Measurements from ENCODE around the gene RPS6KL1.
"Not testable (repeated sequence)": the region's sequence is repeated elsewhere in the genome, so short reads cannot be mapped to it uniquely, and the experiment has no call there.

Gene RPS6KL1

DNA sequence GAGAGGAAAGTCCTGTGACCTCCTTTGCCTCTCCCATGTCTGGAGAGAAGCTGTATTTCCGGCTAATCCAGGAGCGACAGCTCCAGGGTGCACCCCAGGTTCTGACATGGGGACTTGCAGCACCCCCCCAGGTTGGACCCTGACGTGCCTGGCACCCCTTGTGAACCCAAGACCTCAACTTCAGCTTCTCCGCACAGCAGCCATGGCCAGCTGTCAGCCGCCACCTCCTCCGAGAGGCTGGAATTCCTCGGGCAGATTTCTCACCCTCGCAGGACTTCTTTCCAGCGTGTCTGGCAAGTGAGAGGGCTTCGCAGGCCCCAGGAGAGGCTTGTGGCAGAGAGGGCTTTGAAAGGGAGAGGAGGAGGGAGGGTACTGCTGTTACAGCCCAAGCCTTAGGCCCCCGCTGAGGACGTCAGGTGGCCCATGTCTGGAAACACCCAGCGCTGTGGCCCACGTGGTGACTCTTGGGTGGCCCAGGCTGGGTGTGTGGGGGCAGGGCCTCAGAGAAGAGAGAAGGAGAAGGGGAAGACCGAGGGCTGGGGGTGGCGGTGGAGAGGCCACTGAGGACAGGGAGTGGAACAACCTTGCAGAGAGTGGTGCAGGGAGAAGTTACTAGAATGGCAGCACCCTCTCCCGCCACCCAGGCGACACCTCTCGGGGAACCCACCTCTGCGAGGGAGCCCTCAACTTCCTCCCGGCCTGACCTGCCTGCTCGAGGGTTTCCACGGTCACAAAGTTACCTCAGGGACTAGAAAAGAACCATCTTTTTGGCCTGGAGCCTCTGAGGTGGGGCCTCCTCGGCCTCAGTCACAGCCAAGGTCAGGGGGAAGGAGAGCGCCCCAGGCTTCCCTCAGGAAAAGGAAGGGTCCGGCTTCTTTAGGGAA, 11.7 kb upstream of the RPS6KL1 start:
- DNase-seq = no peak

DNA sequence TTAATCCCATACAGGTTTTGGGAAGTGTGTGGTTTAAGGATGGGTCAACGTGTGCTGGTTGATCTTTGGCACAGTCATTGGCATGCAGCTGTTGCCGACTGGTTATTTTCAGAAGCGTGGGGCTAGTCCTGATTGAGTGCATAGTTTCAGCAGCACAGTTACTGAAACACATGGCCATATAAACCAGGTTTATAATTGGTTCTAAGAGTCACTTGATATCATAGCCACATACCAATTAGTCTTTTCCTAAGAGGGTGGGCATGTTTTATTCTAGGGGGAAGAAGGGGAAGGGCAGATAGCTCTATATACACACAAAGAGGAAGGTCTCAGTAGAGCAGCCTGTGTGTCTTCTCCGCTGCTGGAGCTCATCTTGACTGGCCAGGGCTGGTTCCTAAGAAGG, 11.0 kb upstream of the RPS6KL1 start:
- DNase-seq = no peak

DNA sequence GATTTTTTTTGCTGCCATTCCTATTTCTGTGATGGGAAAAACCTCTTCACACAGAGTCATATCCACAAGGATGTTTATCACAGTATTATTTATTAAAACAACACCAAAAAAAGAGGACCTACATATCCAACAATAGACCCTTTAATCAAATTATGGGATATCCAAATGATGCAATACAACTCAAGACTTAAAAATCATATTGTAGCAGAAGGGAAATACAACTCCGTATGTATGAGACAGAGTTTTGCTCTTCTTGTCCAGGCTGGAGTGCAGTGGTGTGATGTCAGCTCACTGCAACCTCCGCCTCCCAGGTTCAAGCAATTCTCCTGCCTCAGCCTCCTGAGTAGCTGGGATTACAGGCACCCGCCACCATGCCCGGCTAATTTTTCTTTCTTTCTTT, 9.9 kb upstream of the RPS6KL1 start:
- not testable (repeated sequence) for DNase-seq

DNA sequence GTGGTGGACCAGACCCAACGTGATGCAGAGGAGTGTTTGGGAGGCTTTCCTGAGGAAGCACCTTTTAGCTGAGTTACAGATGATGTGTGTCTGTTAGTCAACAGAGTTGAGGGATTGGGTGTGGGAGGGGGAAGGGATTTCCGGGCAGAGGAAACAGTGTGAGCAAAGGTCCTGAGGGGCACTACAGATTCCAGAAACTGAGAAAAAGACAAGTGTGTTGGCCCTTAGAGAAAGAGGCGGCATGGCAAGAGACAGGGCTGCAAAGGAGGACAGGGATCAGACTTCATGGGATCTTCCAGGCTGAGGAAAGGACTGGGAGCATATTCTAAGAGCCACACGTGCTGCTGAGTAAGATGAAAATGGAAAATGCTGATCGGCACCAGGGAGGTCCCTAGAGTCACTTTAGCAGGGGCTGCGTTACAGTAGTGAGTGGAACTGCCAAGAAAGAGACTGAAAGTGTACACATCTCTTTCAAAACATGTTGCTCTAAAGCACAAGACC, 9.4 kb upstream of the RPS6KL1 start:
- DNase-seq = no peak

DNA sequence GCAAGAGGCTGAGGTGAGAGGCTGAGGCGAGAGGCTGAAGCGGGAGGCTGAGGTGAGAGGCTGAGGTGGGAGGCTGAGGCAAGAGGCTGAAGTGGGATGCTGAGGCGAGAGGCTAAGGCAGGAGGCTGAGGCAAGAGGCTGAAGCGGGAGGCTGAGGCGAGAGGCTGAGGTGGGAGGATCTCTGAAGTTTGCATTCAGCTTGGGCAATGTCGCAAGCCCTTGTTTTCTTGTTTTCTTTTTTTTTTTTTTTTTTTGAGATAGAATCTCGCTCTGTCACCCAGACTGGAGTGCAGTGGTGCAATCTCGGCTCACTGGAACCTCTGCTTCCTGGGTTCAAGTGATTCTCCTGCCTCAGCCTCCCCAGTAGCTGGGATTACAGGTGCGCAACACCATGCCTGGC, 8.7 kb upstream of the RPS6KL1 start:
- DNase-seq = not testable (repeated sequence)

DNA sequence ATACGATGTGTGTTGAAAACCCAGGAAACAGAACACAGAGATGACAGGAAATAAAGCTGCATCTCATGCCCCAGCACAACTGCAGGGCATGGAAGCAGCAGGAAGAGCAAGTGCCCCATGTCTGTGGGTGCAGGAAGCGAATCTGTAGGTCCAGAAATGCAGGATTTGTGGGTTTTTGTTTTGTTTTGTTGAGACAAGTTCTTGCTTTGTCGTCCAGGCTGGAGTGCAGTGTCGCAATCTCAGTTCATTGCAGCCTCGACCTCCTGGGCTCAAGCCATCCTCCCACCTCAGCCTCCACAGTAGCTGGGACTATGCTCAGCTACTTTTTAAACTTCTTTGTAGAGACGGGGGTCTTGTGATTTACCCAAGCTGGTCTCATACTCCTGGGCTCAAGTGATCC, 6.2 kb upstream of the RPS6KL1 start:
- no peak for DNase-seq

DNA sequence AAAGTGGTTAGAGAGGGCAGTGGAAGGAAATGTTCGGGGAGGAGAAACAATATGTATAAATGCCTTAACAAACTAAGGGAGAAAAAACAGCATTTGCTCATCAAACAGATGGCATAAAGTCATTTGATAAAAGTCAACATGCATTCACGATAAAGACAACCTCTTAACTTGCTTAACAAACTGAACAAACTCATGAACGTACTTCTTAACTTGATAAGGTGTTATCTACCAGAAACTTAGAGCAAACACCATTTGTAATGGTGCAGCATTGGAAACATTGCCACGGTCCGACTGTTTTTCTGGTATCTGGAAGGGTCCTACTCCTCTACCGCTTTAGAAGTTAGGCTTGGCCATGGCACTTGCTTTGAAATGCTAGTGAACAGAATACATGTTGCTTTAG, 4.2 kb upstream of the RPS6KL1 start:
- no peak for DNase-seq

DNA sequence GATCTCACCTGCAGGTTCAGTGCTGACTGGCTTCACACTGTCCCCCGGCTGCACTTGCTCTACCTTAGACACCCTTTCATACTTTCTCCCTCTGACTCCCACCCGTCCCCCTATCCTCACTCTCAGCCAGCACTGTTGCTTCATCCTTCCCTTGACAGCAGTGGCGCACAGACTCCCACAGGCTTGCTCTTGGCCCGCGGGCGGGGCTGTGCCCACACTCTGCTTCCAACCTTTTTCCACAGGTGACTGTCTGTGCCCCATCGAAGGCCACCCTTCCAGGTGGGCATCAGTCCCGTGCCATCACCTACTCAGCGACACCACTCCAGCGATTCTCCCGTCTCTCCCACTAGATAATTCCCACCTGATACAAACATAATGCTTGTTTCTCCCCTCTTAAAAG, 1.0 kb upstream of the RPS6KL1 start:
- no peak for DNase-seq

DNA sequence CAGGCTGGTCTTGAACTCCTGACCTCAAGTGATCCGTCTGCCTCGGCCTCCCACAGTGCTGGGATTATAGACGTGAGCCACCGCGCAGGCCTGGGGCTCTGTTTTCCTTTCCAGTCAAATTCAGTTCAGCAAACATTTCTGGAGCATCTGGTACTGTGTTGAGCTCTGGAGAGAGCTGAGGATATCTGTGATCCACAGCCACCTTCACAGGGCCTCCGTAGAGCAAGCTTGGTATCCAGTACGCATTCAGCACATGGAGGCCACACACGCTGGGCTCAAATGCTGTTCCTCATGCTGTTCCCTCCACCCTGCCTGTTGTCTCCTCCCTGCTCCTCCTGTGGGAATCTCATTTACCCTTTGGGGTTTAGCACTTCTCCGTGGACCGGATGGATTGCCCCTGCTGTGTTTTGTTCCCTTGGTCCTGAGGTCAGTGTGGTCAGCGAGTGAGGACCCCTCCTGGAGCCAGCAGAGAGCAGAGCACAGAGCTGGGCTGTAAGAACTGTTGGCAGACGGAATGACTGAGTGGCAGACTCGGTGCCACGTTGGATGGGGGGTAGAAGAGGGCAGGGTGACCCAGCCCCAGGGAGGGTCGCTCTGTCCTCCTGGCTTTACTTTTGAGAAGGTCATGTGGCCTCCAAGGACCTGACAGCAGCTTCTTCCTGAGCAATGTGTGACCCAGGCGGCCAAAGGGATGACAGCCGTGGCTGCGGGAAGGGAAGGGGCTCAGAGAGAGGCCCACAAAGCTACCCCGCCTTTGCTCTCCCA, 891 bp downstream of the RPS6KL1 start:
- DNase-seq = no peak

DNA sequence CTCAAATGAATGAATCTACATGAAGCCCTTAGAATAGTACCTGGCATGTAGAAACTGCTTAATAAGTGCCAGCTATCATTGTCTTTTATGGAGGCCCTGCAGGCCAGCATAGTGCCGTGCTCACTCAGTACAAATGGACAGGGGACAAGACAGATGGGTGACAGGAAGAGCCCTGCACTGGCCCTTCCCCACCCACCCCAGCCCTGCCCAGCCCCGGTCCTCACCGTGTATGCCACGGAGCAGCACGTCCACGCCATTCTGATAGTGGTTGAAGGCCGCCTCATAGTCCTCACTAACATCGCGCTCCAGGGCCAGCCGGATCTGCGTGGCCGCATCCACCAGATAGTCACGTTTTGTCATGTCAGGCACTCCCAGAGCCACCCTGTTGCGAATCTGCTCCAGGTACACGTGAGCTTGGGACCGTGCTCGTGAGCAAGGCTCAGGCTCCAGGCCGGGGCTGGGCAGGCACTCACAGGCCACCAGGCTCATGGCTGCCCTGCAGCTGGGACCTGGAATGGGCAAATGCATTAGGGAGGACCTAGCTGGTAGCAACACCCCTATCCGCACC, 1.9 kb downstream of the RPS6KL1 start:
- DNase-seq = no peak

DNA sequence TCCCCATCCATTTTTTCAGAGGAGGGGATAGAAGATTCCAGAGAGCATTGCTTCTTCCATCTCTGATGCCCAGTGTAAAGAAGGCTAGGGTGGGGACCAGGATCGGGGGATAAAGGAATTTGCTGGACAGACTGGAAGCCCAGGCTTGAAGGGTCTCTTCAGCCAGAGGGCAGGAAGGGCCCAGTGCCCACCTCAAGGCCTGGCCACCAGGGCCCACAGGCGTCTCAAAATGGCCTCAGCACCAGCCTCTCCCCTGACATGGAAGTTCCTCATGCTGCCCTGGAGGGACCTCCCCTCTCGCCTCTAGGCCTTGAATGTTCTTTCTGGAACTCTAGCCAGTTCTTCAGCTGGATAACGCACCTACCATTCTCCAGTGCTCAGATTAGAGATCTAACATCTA, 2.8 kb downstream of the RPS6KL1 start:
- no peak for DNase-seq

DNA sequence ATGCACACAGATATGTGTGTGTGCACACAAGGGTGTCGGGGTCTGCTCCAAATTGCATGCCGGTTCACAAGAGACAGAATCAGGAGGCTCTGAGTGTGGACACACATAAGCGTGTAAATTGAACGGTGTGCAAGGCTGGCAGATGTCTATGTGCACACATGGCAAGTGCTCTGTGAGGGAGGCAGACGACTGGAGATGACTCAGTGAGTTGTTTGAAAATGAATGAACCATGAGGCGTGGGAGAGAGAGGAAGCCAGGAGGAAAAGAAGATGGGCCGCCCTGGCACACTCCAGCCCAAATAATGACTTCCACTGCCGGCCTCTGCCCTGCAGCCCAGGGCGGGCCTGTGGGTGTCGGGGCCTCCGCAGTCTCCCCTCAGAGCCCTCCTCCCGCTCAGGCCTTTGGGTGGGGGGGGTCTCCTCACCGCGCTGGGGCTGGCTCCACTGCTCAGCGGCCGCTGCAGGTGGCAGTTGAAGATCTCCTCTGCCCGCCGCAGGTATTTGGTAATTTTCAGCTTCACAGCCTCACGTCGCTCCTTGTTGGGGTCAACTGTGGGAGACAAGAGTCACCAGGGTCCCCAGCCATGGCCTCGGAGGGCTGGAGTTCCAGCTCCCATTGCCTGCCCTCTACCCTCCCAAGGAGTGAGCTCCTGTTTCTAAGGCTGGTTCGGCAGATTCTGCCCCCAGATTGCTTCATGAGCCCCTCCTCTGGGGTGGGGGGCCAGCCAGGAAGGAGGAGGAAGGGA, 3.5 kb downstream of the RPS6KL1 start:
- DNase-seq = no peak

DNA sequence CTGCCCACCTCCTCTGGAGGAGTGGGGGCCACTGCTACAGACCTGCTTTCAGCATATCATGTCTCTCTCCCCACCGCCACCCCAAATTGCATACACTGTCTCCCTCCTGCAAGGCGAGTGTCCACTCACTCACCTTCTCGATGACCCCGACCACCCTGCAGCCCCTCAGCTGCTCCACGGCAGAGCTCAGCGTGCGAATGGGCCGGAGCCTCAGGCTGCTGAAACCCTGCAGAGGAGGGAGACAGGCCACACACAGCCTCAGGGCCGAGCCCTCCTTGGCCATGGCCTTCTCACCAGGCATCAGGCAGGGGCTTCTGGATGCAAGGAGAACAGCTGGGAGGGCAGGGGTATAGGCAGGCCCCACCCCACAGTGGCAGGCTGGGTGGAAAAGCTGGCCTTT, 4.7 kb downstream of the RPS6KL1 start:
- no peak for DNase-seq

DNA sequence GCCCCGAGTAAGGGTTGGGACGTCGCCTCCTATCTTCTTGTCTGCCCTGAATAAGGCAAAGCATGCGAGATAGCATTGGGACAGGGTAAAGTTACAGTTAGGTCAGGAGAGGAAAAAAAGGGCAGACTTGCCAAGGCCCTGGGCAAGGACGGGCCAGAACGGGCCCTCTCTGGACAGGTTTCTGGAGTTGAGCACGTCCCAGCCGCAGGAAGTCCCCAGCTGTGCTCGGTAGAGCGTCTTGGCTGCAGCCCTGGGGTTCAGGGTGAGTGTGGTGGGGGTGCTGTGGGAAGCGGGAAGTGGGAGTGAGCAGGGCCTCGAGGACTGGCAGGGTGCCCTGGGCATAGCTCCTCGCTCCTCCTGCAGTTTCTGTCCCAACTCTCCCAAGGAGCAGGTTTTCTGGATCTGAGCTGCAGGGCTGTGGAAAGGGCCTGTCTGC, 5.4 kb downstream of the RPS6KL1 start:
- DNase-seq = no peak

DNA sequence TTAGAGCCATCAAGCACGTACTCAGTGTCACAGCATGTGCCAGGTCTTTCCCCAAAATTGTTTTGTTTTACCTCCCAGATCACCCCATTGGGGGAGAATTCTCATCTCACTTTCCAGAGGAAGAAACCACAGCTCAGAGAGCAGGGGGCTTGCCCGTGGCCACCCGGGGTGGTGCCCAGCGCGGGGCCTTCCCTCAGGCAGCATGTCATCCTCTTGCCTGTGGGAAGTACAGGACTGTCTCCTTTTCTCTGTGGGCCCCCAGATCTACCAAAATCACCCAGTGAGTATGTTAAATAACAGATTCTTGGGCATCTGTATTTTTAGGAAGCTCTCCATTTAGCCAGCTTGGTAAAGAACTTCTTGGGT, 5.9 kb downstream of the RPS6KL1 start:
- no peak for DNase-seq

DNA sequence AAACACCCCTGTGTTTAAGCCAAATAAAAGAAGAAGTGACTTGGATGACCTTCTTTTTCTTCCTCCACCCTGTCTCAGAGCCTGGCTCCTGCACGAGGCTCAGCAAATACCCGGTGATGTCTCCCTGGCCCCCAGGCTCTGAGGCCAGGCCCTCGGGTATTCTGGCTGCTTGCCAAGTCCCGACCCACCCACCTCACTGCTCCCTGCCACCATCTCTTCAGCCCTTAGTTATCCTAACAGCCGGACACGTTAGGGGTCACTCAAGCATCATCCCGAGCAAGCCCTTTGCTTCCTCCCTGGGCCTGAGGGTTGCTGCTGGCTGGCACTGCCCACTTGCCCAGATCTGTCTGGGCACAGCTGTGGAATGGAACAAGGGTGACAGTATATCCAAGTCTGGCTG, 7.2 kb downstream of the RPS6KL1 start:
- DNase-seq = no peak

DNA sequence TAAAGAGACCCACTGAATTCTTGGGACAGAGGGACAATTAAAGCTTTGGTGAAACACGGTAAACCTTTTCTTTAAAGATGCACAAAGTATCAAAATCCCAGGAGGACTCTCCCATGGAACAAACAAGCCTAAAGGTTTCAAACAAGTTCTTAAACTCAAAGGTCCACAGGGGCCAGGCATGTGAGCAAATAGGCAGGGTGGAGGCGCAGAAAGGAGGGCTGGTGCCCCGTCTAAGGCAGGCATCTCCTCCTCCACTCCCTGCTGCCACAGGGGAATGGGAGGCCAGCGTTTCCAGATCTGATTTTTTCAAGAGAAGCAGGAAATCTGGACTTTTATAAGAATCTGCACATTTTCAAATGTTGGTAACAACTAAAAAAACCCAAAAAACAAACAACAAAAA, 7.6 kb downstream of the RPS6KL1 start:
- no peak for DNase-seq

DNA sequence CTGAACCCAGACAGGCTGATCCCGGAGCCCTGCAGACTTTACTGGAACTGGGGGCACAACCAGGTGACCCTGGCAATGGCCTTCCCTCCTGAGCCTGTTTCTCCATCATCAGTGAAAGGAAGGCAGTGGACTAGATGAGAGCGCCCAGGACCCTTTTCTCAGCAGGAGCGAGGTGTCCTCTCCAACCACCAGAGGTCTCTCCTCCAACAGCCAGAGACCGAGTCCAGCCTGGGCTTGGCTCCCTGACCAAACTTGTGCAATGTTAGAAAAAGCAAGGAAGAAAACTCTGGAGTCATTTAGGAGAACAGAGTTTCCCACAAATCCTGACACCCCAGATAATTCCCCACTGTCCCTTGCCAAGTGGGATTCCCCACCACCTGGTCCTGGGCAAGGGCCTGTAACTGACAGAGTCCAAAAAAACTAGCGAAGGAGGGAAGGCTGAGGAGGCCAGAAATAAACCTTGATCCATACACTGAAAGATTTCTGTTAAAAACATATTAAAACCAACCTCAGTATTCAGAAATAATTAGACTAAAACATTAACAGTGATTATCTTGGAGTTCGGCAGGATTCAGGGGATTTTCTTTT, 9.0 kb downstream of the RPS6KL1 start:
- no peak for DNase-seq

DNA sequence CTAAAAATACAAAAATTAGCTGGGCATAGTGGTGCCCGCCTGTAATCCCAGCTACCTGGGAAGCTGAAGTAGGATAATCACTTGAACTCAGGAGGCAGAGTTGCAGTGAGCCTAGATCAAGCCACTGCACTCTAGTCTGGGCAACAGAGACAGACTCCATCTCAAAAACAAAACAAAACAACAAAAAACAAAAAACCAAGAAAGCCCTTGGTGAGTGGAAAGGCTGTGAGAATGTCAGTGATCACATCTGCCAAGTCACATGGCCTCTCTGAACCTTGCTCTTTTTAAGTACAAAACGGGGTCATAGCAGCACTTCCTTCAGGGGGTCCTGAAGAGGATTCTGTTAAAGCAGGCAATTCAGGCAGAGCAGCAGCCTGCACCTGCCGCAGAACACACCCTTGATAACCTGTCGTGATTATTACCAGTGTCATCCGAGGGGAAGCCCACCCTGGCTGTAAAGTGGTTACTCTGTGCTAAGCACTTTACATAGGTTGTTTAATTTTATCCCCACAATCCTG, 9.6 kb downstream of the RPS6KL1 start:
- DNase-seq = no peak

DNA sequence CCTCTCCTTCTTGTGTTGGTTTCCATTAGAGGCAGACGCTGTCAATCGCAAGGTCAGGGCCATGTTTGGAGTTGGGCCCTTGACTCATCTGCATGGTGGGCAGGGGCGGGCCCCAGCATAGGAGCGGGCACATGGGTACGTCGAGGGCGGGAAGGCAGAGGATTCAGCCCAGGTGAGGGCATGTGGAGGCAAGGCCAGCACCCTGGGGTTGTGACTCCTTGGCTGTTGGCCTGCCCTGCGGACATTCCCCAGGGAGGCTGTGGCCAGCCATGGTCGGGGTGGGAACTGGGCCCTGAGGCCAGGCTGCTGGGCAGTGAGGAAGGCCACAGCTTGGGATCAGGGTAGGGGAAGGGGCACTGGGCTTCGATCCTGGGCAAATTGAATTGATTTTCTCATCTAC, 10.3 kb downstream of the RPS6KL1 start:
- no peak for DNase-seq

DNA sequence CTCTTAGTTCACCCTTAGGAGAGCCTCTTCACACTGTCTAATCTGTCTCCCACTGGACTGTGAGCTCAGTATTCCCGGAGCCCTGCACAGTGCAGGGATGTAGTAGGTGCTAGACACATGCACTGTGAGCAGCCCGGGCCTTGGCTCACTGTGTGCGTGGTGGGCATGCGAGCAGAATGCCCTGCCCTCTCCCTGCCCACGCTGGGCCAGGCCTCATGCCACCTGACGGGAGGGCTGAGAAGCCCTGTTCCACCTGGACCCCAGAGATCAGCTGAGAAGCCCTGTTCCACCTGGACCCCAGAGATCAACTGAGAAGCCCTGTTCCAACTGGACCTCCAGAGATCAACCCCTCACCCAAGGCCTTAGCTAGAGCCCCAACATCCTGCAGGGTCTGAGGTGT, 10.9 kb downstream of the RPS6KL1 start:
- DNase-seq = no peak

DNA sequence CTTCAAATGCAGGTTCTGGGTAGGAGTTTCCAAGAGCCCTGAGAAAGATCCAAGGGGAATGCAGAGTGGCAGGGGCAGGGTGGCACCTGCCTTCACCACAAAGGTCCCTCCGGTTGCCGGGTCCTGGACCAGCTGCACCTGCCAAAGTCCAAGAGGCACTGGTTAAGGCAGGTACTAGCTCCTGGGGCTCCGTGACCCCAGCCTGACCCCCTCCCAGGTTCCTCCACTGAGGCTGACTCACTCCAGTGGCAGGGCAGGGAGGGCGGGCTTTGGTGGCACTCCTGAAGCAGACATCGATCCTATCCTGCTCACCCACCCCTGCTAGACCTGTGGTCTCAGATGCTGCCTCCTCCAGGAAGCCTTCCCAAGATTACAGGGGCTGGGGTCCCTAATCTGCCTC, 11.4 kb downstream of the RPS6KL1 start:
- no peak for DNase-seq

DNA sequence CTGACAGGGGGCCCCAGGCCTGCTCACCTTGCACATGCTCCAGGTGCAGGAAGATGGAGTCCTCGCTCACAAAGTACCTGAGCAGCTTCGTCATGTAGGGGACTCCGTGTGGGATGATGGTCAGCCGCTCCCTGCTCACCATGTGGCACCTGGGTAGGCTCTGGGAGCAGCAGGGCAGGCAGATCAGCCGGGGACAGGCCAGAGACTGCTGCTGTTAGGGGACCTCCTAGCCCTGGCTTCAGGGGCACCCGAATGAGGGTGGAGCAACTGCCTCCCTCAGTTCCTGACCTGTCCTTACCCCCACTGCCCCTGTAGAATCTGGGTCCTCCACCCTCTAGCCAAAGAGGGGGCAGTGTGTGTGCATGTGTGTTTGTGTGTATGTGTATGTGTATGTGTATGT, 11.8 kb downstream of the RPS6KL1 start:
- DNase-seq = no peak
